Myocyte (in vitro differentiated cells): ENCODE results near the gene ISOC1. TPM values are rescaled to one million over a fixed set of nuclear protein-coding genes. Genes with fewer than 3 reads are reported as not detected.

Source experiments
- DNase-seq: peaks from one replicate; pipeline ENCODE4 v3.0.0-alpha.2; 2012; ENCODE audit warnings: low read depth
- microRNA-seq: library from miRNA; unstranded; fragments of <30 nt; microRNA quantifications from one replicate; pipeline ENCODE4, GENCODE V29; 2016
- total RNA-seq: library from RNA; depleted of rRNA; stranded (reverse); fragments of >200 nt; gene quantifications from 2 replicates; pipeline ENCODE4 v1.2.3, GENCODE V29; 2014

ISOC1 gene
- total RNA-seq, 1 donor from 2014 or later: 11.7 TPM

DNA sequence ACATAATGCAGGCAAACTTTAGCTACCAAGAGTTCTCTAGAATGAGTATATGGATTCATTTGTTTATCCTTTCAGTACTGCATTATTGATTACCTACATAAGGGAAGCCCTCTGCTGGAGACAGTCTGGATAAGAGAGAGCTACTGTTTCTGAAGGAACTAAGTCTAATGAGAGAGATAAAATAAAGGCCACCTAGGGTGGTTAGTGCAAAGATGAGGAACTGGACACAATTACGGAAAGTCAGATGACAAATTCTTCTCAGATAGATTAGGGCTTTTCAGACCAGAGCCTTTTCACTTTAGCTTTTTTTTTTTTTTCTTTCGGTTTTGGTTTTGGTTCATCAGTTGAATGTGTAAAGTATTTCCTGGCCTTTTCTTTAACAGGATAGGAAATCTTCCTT lies 31.3 kb downstream of the ISOC1 start:
- no peak for DNase-seq

DNA sequence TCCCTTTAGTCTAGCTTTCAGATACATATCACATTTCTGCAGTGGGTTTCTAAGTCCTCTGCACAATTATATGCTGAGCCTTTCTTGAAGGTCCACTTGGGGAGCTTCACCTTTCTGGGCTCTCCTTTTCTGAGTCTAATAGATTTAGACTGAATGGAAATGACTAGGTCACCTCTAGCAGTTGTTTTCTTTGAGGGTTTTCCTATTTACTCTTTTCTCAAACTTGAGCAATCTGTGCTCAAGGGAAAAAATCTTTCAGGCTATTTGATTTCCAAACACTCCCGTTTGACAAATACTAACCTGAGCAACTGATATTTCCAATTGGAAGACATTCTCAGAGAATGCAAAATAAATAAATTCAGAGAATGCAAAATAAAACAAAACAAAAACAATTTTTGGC lies 39.0 kb downstream of the ISOC1 start:
- DNase-seq: no peak

DNA sequence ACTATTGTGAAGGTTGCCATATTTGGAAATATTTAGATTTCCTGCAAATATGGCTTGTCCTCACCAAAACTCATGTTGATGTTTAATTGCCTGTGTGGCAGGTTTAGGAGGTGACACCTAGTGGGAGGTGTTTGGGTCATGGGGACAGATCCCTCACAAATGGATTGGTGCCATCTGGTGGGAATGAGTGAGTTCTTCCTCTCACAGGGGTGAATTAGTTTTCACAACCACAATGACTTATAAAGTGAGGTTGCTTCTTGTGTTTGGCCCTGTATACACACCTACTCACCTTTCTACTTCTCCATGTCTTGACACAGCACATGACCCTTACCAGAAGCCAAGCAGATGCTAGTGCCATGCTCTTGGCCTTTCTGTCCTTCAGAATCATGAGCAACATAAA lies 41.1 kb downstream of the ISOC1 start:
- no peak for DNase-seq

DNA sequence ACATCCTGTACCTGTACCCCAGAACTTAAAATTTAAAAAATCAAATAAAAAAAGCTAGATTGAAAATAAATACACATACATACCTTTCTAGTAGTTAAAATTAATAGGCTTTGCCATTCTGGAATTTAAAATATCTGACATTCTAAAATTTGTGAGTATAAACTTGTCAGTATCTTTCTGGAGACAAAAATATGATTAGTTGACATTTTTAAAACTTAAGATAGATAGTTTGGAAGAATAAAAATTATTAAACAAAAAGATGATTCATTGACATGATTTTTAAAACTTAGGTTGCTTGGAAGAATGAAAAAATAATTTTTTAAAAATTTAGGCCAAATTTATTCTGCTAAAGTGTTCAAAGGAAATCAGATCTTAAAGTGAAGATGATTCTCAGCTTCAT lies 43.1 kb downstream of the ISOC1 start:
- DNase-seq: no peak

DNA sequence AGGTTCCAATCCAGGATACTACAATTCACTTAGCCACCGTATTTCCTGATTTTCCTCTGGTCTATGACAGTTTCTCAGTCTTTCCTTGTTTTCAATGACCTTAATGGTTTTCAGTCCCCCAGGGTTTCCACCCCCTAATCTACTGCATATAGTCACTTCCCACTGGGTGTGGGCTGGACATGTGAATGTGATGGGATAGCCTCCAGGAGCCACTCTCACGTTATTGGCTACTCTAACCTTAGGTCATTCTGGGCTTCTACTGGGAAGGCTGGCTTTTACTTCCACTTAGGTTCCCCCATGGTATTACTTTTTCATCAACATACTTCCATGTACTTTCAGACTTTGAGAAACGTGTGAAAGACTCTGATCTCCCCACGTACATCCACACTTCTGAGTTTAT lies 46.5 kb downstream of the ISOC1 start:
- DNase-seq: no peak

DNA sequence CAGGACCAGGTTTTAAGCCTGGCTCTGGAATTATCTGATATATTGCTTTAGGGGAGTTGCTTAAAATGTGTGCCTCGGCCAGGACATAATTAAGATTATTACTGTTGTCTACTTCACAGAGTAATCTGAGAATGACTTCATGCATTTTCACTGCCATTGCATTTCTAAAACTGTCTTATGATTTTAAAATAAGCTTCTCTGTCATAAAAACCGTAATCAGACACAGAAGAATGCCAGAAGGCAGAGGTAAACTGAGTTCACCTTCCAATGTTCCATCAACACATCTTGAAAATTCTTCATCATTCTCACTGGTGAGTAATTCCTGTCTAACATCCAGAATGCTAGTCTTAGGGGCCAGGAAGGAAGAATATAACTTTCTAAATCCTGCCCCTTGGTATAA lies 47.1 kb downstream of the ISOC1 start:
- no peak for DNase-seq

DNA sequence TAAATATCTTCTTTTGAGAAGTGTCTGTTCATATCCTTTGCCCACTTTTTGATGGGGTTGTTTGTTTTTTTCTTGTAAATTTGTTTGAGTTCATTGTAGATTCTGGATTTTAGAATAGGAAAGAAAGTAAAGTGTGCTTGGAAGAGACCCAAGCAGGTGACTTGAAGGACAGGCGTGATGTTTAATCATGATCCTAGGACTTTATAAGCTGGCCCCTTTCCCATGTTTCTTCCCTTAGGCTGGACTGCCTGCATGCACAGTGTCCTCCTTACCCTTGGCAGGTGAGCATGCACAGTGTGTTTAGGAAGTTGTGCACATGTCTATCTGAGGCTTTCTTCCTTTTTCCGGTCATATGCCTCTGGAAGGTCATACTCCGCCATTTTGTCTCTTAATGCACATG lies 61.3 kb downstream of the ISOC1 start:
- no peak for DNase-seq

DNA sequence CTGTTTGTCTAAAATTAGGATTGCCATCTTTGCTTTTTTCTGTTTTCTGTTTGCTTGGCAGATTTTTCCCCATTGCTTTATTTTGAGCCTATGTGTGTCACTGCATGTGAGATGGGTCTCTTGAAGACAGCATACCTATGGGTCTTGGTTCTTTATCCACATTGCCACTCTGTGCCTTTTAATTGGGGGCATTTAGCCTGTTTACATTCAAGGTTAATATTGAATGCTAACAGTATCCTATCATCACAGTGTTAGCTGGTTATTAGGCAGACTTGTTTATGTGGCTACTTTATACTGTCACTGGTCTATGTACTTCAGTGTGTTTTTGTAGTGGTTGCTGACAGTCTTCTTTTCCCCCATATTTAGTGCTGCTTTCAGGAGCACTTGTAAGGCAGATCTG lies 67.3 kb downstream of the ISOC1 start:
- DNase-seq: no peak

Small RNAs within 50 kb of the gene (microRNA-seq; reads per million reads assigned to microRNA genes)
- not detected for gene MIR4633

Other genes with a start within 250 kb of the ISOC1 start
- gene SLC27A6, start 129.3 kb upstream of the ISOC1 start, total RNA-seq: 0.21 TPM in 1 of 2 replicates, not detected in the other